NCI-H2107 treated with DMSO at 0.1 percent for 48 hours (cell line): ENCODE measurements around the gene VGLL3.

Experiments
- DNase-seq: peaks from one replicate; lab custom pipeline; 2025; ENCODE audit not compliant: unreplicated experiment; lab: John Stamatoyannopoulos, UW

The VGLL3 gene

DNA sequence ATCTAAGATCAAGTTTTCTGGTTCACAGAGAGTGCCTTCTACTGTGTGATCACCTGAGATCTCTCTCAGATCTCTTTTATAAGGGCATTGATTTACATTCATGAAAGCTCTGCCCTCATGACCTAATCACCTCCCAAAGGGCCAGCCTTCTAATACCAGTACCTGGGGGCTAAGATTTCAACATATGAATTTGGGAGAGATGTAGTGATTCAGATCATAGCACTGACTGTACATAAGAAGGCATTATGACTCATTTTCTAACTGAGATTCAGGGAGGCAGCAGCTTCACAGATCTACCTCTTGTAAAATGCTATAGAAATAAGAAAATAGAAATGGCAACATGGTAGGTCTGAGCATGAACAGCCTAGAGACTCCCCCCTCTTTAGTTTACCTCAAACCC, 39.6 kb downstream of the VGLL3 start:
- DNase-seq: no peak

DNA sequence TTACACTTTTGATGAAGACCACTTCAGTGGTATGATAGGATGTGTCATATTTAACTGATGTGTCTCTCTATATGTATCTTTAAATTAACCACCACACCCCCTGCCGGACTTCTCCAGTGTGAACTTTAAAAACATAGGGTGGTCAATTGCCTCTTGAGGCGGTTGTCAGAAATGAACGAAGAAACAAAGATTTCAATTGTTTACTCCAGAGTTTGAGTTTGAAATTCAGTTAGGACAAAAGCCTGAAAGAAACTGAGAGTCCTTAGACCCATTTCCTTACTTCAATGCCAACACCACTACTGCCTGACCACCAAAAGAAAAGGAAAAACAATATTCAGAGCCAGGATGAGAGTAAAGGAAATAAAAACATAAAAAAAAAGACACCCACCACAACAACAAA, 40.2 kb downstream of the VGLL3 start:
- DNase-seq: no peak

DNA sequence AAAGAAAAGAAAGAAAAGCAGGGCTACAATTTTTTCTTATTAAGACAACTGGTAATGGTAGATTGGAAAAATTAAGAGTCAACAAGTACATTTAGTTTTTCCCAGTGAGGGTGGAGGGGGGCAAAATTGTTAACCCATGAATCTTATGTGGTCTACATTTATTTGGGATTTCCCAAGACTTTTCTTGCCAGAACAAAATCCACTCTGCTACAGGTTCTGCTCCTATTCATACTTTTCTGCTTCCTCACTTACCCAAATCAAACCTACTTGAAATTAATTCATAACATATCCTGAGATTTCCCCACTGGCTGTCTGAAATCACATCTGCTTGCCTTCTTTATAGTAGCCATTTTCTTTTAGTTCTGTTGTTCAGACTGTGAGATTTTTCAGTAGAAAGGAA, 41.1 kb downstream of the VGLL3 start:
- DNase-seq: no peak

DNA sequence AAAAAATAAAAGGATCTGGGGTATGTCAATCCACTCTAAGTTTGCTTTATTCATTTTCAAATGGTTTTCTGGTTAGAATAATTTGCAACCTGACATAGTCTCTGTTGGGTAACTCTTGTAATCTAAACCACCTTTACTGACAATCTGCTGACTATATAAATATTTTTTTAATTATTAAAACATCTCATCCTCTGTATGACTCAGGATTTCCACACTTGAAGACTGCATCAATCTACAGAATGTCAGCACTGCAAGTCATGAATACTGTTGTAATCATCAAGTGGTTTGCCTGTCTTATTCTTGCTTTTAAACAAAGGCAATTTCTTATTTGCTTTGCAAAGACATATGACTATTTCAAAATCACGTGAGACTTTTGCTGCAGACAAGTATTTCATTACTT, 42.1 kb downstream of the VGLL3 start:
- DNase-seq: no peak

DNA sequence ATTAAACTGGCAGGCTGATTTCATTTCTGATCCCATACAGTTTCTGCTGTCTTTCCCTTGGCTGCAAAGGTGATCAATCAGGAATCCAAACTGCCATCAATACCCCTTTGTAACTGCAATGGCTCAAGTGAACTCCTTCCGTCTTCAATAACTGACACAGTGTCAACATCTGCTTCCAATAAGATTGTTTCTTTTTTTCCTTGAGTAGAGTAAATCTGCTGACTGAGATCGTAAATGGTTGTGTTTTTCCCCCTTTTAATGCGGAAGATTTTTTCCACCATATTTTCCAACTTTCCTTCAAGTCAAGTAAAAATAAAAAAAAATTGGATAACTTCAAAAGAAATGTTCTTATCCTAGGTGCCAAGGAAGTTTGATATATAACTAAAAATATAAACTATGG, 48.7 kb downstream of the VGLL3 start:
- DNase-seq: no peak

DNA sequence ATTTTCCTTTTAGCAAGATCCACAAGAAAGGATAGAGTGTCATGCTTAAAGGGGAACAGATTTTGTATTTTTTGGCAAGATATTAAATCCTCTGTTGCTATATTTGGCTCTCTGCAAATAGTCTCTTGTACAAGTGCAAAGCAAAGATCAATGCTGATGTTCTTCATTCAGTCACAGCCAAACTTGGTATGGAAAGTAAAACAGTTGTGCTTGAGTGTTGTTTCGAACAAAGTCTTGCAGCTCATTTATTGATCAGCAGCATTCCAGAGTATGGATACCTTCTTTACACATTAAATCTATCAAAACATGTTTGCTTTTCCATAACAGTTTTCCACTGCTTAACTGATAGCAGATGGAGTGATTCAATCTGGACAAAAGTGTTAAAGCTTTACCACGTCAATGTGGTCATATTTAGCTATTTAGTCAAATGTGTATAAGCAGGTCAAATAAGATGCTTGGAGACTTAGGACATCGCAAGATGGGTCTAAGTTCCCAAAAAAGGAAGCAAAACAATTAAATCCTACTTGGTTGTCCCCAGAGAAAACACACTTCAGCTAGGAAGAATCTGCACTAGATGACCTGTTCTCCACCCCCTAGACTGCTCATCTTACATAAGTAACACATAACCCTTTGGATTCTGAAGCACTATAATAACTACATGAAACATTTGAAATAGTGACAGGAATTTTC, 52.4 kb downstream of the VGLL3 start:
- no peak for DNase-seq

DNA sequence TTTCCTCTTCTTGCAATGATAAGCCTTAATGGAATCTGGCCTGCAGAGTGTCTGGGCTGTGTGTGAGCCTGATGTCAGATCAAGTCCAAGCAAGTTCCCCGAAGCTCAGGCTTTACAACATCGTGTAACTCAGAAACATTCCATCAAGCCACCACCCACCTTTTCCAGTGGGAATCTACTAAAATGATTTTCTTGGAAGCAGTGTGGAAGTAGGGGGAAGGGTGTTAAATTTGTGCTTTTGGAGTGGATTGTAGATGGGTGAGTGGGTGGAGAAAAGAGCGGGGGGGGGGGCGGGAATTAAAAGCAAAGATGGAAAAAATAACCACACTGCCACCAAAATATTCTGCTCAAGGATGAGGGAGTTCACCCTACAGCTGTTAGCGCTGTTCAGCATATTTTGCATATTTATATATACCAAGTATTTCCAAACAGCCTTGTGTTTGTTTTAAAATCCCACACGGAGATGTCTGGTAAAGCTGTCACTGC, 53.6 kb downstream of the VGLL3 start:
- DNase-seq: no peak

DNA sequence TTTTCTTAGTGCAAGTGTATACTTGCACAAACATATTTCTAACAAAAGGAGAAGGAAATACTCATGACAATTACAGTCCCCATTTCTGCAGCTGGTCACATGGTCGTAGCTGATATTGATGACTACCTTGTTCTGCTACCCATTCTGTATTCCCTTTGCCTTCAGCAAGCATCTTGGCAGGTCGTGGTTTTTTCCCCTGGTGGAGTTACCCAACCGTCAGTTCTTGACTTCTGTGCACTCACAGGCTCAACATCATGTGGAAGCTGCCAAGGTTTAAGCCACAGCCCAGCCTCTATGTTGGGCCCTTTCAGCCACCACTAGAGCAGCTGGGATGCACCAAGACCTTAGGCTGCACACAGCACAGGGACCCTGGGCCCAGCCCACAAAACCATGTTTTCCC, 56.1 kb downstream of the VGLL3 start:
- no peak for DNase-seq

DNA sequence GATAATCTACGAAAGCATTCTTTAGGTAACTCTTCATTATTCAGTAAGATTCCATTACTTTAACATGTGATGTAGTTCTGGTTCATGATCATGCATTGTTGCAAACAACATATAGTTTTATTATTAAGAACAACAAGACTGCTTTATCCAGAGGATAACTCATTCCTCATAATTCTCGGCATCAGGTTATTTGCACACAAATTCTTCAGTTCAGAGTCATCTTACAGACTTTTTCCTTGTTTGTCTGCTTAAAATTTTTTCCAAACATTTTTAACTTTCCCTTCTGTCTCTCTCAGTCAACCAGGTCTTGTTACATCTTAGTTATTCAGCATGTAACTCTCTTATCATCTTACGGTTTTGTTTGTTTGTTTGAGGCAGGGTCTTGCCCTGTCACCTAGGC, 60.1 kb downstream of the VGLL3 start:
- no peak for DNase-seq

DNA sequence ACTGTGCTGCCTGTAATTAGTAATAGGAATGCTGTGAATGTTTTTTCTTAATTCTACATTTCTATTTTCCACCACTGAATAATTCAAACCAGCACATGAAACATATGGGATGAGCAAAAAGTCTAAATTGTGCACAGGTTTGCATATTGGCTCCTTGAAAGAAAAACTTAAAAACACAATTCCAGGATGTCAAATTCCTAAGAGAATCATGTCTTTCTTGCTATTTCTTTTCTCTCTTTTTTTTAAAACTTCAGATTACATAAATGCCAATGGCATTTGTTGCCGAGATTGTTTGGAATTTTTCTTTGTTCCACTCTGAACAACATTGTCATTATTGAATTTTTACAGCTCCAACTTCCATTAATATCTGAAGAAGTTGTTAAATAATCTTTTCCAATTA, 60.8 kb downstream of the VGLL3 start:
- DNase-seq: no peak

DNA sequence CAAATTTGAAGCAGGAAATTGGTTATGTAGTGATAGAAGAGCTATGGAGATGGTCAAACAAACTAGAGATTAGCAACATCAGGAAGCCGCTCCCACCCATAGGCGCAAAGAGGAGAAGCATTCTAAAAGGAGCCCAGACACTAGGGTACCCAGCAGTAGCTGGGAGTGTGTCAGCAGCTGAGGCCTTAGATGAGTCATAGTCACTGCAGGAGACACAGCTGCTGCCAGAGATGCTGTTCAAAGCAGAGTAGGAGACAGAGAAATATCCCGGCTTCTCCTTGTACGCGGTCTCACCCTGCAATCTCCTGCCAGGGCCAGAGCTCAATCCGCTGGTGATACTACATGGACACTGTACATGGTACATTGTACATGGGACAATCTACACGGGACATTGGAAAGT, 61.9 kb downstream of the VGLL3 start:
- DNase-seq: no peak

DNA sequence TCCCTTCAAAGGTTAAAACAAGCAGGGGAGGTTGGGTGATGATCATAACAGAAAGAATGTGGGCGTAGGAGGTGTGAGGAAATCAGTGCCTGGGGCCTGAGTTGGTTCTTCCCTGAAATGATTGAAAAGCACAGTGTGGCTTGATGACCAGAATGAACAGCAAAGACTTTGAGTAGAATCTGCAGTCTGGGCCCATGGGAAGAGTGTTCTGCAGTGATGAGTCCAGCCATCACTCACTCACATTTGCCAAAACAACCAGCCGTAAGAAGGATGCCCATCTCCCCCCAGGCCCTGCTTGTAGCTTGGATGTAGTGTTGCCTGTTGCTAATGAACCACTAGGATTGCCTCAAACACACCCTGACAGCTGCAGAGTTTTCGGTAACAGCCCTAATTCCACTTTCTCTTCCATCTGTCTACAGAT, 67.9 kb downstream of the VGLL3 start:
- DNase-seq: no peak

DNA sequence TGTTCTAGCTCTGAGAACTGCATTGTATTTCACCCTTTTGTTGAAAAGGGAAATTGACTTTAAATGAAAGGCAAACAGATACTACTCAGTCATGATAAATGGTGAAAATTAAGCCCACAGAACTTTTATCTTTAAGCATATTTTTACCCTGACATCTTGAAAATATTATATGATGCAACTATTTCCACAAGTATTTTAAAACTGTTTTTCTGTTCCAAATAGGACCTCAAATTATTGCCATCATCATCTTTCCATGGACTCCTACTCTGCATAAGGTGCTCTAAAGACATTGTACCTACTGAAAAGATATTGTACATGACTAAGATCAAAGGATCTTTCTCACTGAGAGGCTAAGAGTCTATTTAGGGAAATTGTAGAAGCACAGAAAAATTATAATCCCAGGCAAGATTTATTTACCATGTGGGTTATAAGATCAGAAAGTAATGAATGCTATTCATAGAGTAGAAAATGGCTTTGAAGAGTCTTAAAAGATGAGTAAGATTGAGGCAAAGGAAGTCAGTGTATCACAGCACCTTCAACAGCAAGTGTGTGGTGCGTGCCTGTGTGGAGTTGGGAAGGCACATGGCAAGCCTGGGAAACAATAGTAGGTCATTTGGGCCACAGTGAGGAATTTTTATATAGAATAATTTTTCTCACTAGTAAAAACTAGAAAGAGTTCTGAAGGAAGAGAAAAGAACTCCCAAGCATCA, 68.8 kb downstream of the VGLL3 start:
- no peak for DNase-seq

DNA sequence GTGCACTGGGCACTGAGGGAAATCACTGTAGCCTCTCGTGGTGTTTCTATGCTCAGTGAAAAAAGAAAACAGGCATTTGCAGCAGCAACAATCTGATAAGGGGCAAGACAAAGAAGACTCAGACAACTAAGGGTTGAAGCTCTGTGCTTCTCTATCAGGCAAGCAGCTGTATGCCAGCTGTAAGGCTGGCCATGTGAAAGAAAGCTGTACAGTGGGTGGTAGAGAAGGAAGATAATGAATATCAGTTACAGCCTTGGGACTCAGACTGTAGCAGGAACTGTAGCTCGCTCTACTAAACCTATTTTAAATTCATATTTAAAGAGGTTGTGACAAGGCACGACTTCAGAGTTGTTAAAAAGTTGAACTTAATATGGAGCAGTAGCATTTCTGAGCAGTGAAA, 76.3 kb downstream of the VGLL3 start:
- DNase-seq: no peak

DNA sequence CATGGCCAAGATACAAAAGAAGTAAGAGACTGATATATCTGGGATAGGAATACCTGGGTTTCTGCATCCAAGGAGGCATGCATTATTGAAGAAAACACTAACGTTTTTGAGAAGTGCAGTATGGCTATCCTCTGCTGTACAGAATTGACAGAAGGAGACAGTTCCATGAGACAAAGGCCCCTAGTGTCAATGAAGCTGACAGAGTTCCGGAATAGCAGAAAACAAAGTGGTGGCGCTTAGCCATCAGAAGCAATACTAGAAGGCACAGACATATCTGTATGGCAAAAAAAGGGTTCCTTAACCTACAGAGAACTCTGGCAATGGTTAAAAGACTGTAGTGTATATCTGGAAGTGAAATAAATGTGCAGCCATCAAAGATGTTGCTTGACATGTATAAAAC, 77.8 kb downstream of the VGLL3 start:
- DNase-seq: no peak

DNA sequence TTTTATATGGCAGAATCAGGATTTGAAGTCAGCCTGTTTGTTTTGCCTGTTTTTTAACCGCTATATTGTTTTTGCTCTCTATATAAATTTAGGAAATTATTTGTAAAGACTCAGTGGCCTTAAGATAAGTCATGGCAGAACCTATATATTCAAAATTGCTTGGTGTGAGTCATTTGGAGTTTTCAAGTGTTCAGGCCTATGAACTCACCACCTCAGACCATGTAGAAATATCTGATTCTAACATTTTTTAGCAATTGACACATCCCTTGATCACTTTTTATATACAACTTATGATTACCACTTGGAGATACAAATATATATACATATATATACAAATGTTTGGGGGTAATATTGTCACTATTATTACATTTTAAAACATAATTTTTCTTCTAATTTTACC, 95.7 kb downstream of the VGLL3 start:
- no peak for DNase-seq

DNA sequence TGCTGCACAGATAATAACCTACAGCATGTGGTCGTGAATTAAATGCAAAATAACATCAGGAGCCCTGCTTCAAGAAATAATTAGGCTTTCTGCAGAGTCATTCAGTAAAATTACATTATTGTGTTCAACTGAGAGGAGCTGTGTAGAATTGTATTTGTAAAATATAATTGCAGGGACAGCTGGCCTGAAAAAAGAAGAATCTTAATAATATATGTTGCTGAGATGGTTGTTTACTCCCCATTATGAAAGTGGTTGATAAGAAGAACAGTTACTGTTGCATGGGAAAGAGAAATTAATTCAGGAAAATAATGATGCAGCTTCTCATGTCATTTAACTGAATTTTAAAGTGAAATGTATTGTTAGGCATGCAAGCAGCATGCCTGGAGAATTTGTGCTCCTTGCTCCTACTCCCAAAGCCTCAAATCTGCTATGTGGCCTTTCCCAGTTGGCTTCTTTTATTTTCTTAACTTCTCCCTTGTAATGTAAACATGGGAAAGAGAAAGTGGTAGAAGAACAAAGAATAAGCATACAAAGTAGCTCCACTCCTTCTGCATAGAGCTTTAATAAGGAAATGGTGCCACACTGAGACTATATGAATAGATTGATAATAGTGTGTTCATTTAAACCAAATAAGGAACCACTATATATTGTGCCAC, 100.1 kb downstream of the VGLL3 start:
- peak; percentile 64 for DNase-seq
